Measurements from ENCODE around the gene SLC6A6. TPM values are rescaled to one million over a fixed set of nuclear protein-coding genes. Genes with fewer than 3 reads are reported as not detected.

The SLC6A6 gene
- total RNA-seq, 1 experiment from 2014 or later: 72.6 TPM

DNA sequence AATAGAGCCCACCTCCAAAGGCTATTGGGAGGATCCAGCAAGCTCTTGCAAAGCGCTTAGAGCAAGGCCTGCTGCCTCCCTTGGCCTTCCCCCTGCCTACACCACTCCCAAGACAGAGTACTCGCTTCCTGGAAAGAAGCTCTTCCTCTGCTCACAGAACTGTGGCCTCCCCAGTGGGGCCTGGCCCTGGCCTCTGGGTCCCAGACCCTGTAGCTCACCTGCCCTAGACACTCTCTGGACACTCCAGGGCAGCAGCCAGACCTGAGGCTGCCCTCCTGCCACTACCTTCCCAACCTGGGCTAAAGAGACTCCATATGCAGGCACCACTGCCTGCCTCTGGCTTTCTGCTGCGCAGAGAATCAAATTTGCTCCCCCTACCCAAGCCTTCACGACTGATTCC lies 87.8 kb downstream of the SLC6A6 start:
- Histone ChIP-seq H3K9me3 (ENCODE audit: control insufficient read depth, low read depth, low read length) (no peaks in the 10 kb centered on the region), H3K27me3 (ENCODE audit: insufficient read depth, low read length) (no peaks in the 10 kb centered on the region), H3K56ac (ENCODE audit: insufficient read length, low read depth, low read length) (no peak overlapping the region), H2BK20ac (ENCODE audit: low read depth, low read length, poor library complexity, severe bottlenecking) (no peak overlapping the region), H2AK5ac (ENCODE audit: insufficient read length, low read length) (no peak overlapping the region), H3K4me2 (ENCODE audit: insufficient read depth, insufficient read length, low read length) (no peak overlapping the region), H4K91ac (ENCODE audit: insufficient read length, low read depth, low read length) (no peak overlapping the region), H4K5ac (ENCODE audit: insufficient read length, low read depth, low read length) (no peak overlapping the region), H3K4ac (ENCODE audit: low read depth, low read length) (no peak overlapping the region), H3K27ac (ENCODE audit: insufficient read length, low read depth, low read length) (no peak overlapping the region), H3K4me1 (ENCODE audit: insufficient read depth, low read length) (no peaks in the 10 kb centered on the region), H4K8ac (replicated peaks; ENCODE audit: insufficient read length, low read depth, low read length) (no peak overlapping the region), H2BK120ac (ENCODE audit: low read depth, low read length, poor library complexity, severe bottlenecking) (no peak overlapping the region), H2AFZ (ENCODE audit: low read length) (no peak overlapping the region), H2BK5ac (ENCODE audit: insufficient read length, low read length) (no peak overlapping the region), H2BK12ac (ENCODE audit: insufficient read length, low read depth, low read length) (no peak overlapping the region), H3K14ac (ENCODE audit: insufficient read depth, low read length) (no peak overlapping the region), H3K79me2 (ENCODE audit: insufficient read depth, low read length) (no peaks in the 10 kb centered on the region), H3K9ac (ENCODE audit: extremely low read depth, insufficient read length, low read length) (no peak overlapping the region), H4K20me1 (ENCODE audit: control insufficient read depth, insufficient read depth, insufficient read length) (no peaks in the 10 kb centered on the region), H3K18ac (ENCODE audit: insufficient read length, low read depth, low read length) (no peak overlapping the region), H3K23me2 (ENCODE audit: insufficient read length, low read depth, low read length, poor library complexity, severe bottlenecking) (no peaks in the 10 kb centered on the region), H3K23ac (ENCODE audit: insufficient read length, low read depth, low read length) (no peak overlapping the region), H3T11ph (ENCODE audit: low read length) (no peak overlapping the region), H2BK15ac (ENCODE audit: low read depth, low read length) (no peak overlapping the region), H3K79me1 (ENCODE audit: insufficient read depth, low read depth, low read length, poor library complexity, severe bottlenecking) (no peaks in the 10 kb centered on the region)
- no CpG with 5 or more reads among the region's 4 CpGs for WGBS (ENCODE audit: extremely low coverage, insufficient read length, low lambda C conversion rate)
- no peak overlapping the region for H3K4me3 Mint-ChIP-seq
- TF ChIP-seq CTCF (conservative IDR thresholded peaks at IDR 0.05): no peak
- DNase-seq: no peak
- no peaks in the 10 kb centered on the region; the same call in 1 of the 2 replicates for H3K27me3 Mint-ChIP-seq (ENCODE audit: low read depth)
- peak overlapping the region; percentile 10 to 38 (median 11); a peak in 3 of 7 replicates for H3K27ac Mint-ChIP-seq
- H3K36me3 Mint-ChIP-seq (ENCODE audit: insufficient read depth in 1 of 3, low read depth in 3 of 3): peaks cover 4 to 28% (median 6%) of the 10 kb centered on the region in 3 experiments; a peak in 6 of 7 replicates
- H3K9me3 Mint-ChIP-seq: no peaks in the 10 kb centered on the region
- H3K4me1 Mint-ChIP-seq: no peaks in the 10 kb centered on the region

Data from H9 (cell line).